IPS-20b (cell line): ENCODE results near the gene OR2V2.
"Not testable (repeated sequence)": the region's sequence is repeated elsewhere in the genome, so short reads cannot be mapped to it uniquely, and the experiment has no call there.

Experiments used
- H3K27ac ChIP-seq: one replicate; pipeline ENCODE4 v1.5.1; 2013; ENCODE audit warnings: low read length
- H3K27me3 ChIP-seq: 2 replicates; pipeline ENCODE4 v1.6.1; 2013; ENCODE audit warnings: mild to moderate bottlenecking, low read length, inconsistent platforms; ENCODE audit not compliant: insufficient read depth
- H3K36me3 ChIP-seq: 2 replicates; pipeline ENCODE4 v1.6.1; 2013; ENCODE audit warnings: low read depth, mild to moderate bottlenecking, inconsistent platforms, low read length, moderate library complexity; ENCODE audit not compliant: insufficient read depth
- H3K4me1 ChIP-seq: 2 replicates; pipeline ENCODE4 v1.6.1; 2013; ENCODE audit warnings: mild to moderate bottlenecking, control low read depth, inconsistent platforms, low read length, moderate library complexity; ENCODE audit not compliant: insufficient read depth
- H3K4me3 ChIP-seq: 2 replicates; pipeline ENCODE4 v1.5.1; 2013; ENCODE audit warnings: mild to moderate bottlenecking, low read length, inconsistent platforms
- H3K9ac ChIP-seq: 2 replicates; pipeline ENCODE4 v1.6.1; 2013; ENCODE audit warnings: low read depth, mild to moderate bottlenecking, inconsistent platforms, low read length, moderate library complexity
- H3K9me3 ChIP-seq: 2 replicates; pipeline ENCODE4 v1.6.1; 2013; ENCODE audit warnings: mild to moderate bottlenecking, low read depth, low read length, inconsistent platforms; ENCODE audit not compliant: insufficient read depth

OR2V2 gene

GRCh38 chr5:181120306-181120705 is 27.1 kb upstream of the OR2V2 start:
- no peak overlapping the region for H3K9ac ChIP-seq
- H3K27ac ChIP-seq: no peak overlapping the region
- no peaks in the 10 kb centered on the region for H3K9me3 ChIP-seq
- peaks cover 29% of the 10 kb centered on the region for H3K27me3 ChIP-seq
- H3K4me3 ChIP-seq: no peak overlapping the region
- 0 out of 2 replicates have a peak, but pooled peaks cover 1% of the 10 kb centered on the region for H3K4me1 ChIP-seq
- no peaks in the 10 kb centered on the region for H3K36me3 ChIP-seq

GRCh38 chr5:181120761-181121160 is 26.6 kb upstream of the OR2V2 start:
- peaks cover 25% of the 10 kb centered on the region; the same call in 1 of the 2 replicates for H3K27me3 ChIP-seq
- no peaks in the 10 kb centered on the region for H3K36me3 ChIP-seq
- H3K9ac ChIP-seq: no peak overlapping the region
- no peak overlapping the region for H3K27ac ChIP-seq
- H3K4me3 ChIP-seq: no peak overlapping the region
- no peaks in the 10 kb centered on the region for H3K9me3 ChIP-seq
- H3K4me1 ChIP-seq: no peaks in the 10 kb centered on the region

GRCh38 chr5:181121675-181122561 is 25.5 kb upstream of the OR2V2 start:
- no peak overlapping the region for H3K4me3 ChIP-seq
- H3K9me3 ChIP-seq: no peaks in the 10 kb centered on the region
- peaks cover 13% of the 10 kb centered on the region; the same call in 1 of the 2 replicates for H3K27me3 ChIP-seq
- no peaks in the 10 kb centered on the region for H3K4me1 ChIP-seq
- H3K27ac ChIP-seq: no peak overlapping the region
- H3K36me3 ChIP-seq: no peaks in the 10 kb centered on the region
- no peak overlapping the region for H3K9ac ChIP-seq

- Histone ChIP-seq H3K9ac (no peak overlapping the region), H3K27me3 (peaks cover 6% of the 10 kb centered on the region; the same call in 1 of the 2 replicates), H3K4me3 (no peak overlapping the region), H3K9me3 (no peaks in the 10 kb centered on the region), H3K27ac (no peak overlapping the region), H3K36me3 (no peaks in the 10 kb centered on the region), H3K4me1 (no peaks in the 10 kb centered on the region)
These were observed 22.9 kb upstream of the OR2V2 start for GRCh38 chr5:181124526-181124925.

GRCh38 chr5:181126841-181127240 is 20.5 kb upstream of the OR2V2 start:
- no peak overlapping the region for H3K4me3 ChIP-seq
- H3K27ac ChIP-seq: no peak overlapping the region
- peaks cover 9% of the 10 kb centered on the region; the same call in 1 of the 2 replicates for H3K27me3 ChIP-seq
- no peaks in the 10 kb centered on the region for H3K36me3 ChIP-seq
- H3K9ac ChIP-seq: no peak overlapping the region
- no peaks in the 10 kb centered on the region for H3K9me3 ChIP-seq
- H3K4me1 ChIP-seq: no peaks in the 10 kb centered on the region

GRCh38 chr5:181127456-181127855 is 19.9 kb upstream of the OR2V2 start:
- Histone ChIP-seq H3K4me1 (no peaks in the 10 kb centered on the region), H3K4me3 (no peak overlapping the region), H3K36me3 (no peaks in the 10 kb centered on the region), H3K9ac (no peak overlapping the region), H3K27me3 (peaks cover 9% of the 10 kb centered on the region; the same call in 1 of the 2 replicates), H3K9me3 (no peaks in the 10 kb centered on the region), H3K27ac (no peak overlapping the region)

GRCh38 chr5:181127907-181128626 is 19.3 kb upstream of the OR2V2 start:
- Histone ChIP-seq H3K9ac (no peak overlapping the region), H3K27ac (no peak overlapping the region), H3K4me3 (no peak overlapping the region), H3K9me3 (no peaks in the 10 kb centered on the region), H3K36me3 (no peaks in the 10 kb centered on the region), H3K4me1 (no peaks in the 10 kb centered on the region), H3K27me3 (peaks cover 9% of the 10 kb centered on the region; the same call in 1 of the 2 replicates)

GRCh38 chr5:181129601-181130000 is 17.8 kb upstream of the OR2V2 start:
- no peak overlapping the region for H3K4me3 ChIP-seq
- H3K4me1 ChIP-seq: no peaks in the 10 kb centered on the region
- H3K36me3 ChIP-seq: no peaks in the 10 kb centered on the region

GRCh38 chr5:181130081-181130480 is 17.3 kb upstream of the OR2V2 start:
- H3K36me3 ChIP-seq, H3K9me3 ChIP-seq, H3K4me3 ChIP-seq, H3K4me1 ChIP-seq, H3K27me3 ChIP-seq, H3K27ac ChIP-seq, H3K9ac ChIP-seq: not testable (repeated sequence)

More at GRCh38 chr5:181129601-181130000, 17.8 kb upstream of the OR2V2 start:
- Histone ChIP-seq H3K27ac (no peak overlapping the region), H3K9me3 (no peaks in the 10 kb centered on the region), H3K9ac (no peak overlapping the region), H3K27me3 (peaks cover 9% of the 10 kb centered on the region; the same call in 1 of the 2 replicates)

- Histone ChIP-seq H3K36me3 (no peaks in the 10 kb centered on the region), H3K9me3 (no peaks in the 10 kb centered on the region), H3K9ac (no peak within 1 kb of the TSS), H3K27ac (no peak within 1 kb of the TSS), H3K4me1 (no peaks in the 10 kb centered on the region), H3K27me3 (peaks cover 9% of the 10 kb centered on the region; the same call in 1 of the 2 replicates), H3K4me3 (no peak within 1 kb of the TSS)
These were observed 16.4 kb upstream of the OR2V2 start, which contains the start of gene OR2V1 for GRCh38 chr5:181130832-181131496. TSS of gene OR2V1 (minus strand) at chr5:181131169. CDS start at chr5:181125304, 5,865 bp downstream.

GRCh38 chr5:181131514-181131913 is 15.9 kb upstream of the OR2V2 start:
- Histone ChIP-seq H3K36me3 (no peaks in the 10 kb centered on the region), H3K9me3 (no peaks in the 10 kb centered on the region), H3K4me1 (no peaks in the 10 kb centered on the region), H3K27me3 (peaks cover 9% of the 10 kb centered on the region; the same call in 1 of the 2 replicates), H3K9ac (no peak overlapping the region), H3K4me3 (no peak overlapping the region), H3K27ac (no peak overlapping the region)
